IMR-90 (cell line): Measurements from ENCODE around the gene DNAJB8. TPM values are rescaled to one million over a fixed set of nuclear protein-coding genes. Genes with fewer than 3 reads are reported as not detected.

Experiments used
- ATAC-seq: fragments of 200-7000 bp; cut with Tn5 transposase; 2 replicates; pipeline ENCODE4 v1.9.1; 2020; ENCODE audit warnings: low read depth, mild to moderate bottlenecking, moderate library complexity
- BruUV-seq: library from RNA; stranded (reverse); fragments of 400-500 nt; replicated peaks from 2 replicates; lab custom pipeline; 2021; lab: Mats Ljungman, UMichigan
- CTCF ChIA-PET: fragments of 300-600 bp; formaldehyde crosslinking; extraction: SDS; loops from one replicate; lab custom pipeline; 2021; ENCODE audit warnings: antibody characterized with exemption; lab: Yijun Ruan, JAX
- POLR2A ChIA-PET: fragments of 300-600 bp; sonication (Branson Sonifier 250); formaldehyde crosslinking; loops from one replicate; lab custom pipeline; 2022; ENCODE audit warnings: antibody characterized with exemption; ENCODE audit not compliant: unreplicated experiment; lab: Charles Lee
- DNase-seq: peaks from one replicate; pipeline ENCODE4 v3.0.0; 2013
- H2AFZ ChIP-seq: replicated peaks from 2 replicates; pipeline ENCODE3; 2013; ENCODE audit warnings: low read length, mild to moderate bottlenecking; ENCODE audit not compliant: poor library complexity
- H2AK5ac ChIP-seq: 2 replicates; pipeline ENCODE4 v1.6.1; 2013; ENCODE audit warnings: low read depth, low read length, inconsistent platforms
- H2AK9ac ChIP-seq: replicated peaks from 2 replicates; pipeline ENCODE3; 2013; ENCODE audit warnings: mild to moderate bottlenecking, low read depth, low read length, moderate library complexity; ENCODE audit not compliant: poor library complexity
- H2BK120ac ChIP-seq: 2 replicates; pipeline ENCODE4 v1.6.1; 2013; ENCODE audit warnings: low read depth, low read length, inconsistent platforms
- H2BK15ac ChIP-seq: 3 replicates; pipeline ENCODE4 v1.6.1; 2013; ENCODE audit warnings: low read depth, low read length, inconsistent platforms
- H2BK20ac ChIP-seq: 2 replicates; pipeline ENCODE4 v1.6.1; 2013; ENCODE audit warnings: low read depth, mild to moderate bottlenecking, inconsistent platforms, low read length, moderate library complexity
- H2BK5ac ChIP-seq: 2 replicates; pipeline ENCODE4 v1.6.1; 2013; ENCODE audit warnings: mild to moderate bottlenecking, low read depth, low read length, inconsistent platforms; ENCODE audit not compliant: poor library complexity, severe bottlenecking
- H3K14ac ChIP-seq: replicated peaks from 2 replicates; pipeline ENCODE4 v1.6.1; 2013; ENCODE audit warnings: low read depth, low read length, inconsistent platforms
- H3K18ac ChIP-seq: 2 replicates; pipeline ENCODE4 v1.6.1; 2013; ENCODE audit warnings: low read depth, low read length, control low read depth
- H3K23ac ChIP-seq: 2 replicates; pipeline ENCODE4 v1.6.1; 2013; ENCODE audit warnings: low read depth, low read length, inconsistent platforms
- H3K27ac ChIP-seq: 2 replicates; pipeline ENCODE4 v1.5.1; 2013; ENCODE audit warnings: mild to moderate bottlenecking, control low read depth, low read length; ENCODE audit not compliant: insufficient read depth
- H3K27me3 ChIP-seq: 2 replicates; pipeline ENCODE4 v1.6.1; 2013; ENCODE audit warnings: low read length; ENCODE audit not compliant: control insufficient read depth, insufficient read depth
- H3K36me3 ChIP-seq: 2 replicates; pipeline ENCODE4 v1.6.1; 2013; ENCODE audit warnings: low read length, mixed read lengths; ENCODE audit not compliant: control insufficient read depth, insufficient read depth
- H3K4ac ChIP-seq: 2 replicates; pipeline ENCODE4 v1.6.1; 2013; ENCODE audit warnings: low read depth, low read length, inconsistent platforms
- H3K4me1 ChIP-seq: 2 replicates; pipeline ENCODE4 v1.6.1; 2013; ENCODE audit warnings: low read length, mixed read lengths; ENCODE audit not compliant: control insufficient read depth, insufficient read depth
- H3K4me2 ChIP-seq: 2 replicates; pipeline ENCODE4 v1.6.1; 2013; ENCODE audit warnings: low read depth, mild to moderate bottlenecking, control low read depth, low read length, moderate library complexity
- H3K4me3 ChIP-seq: 2 replicates; pipeline ENCODE4 v1.5.1; 2013; ENCODE audit warnings: low read depth, mild to moderate bottlenecking, control low read depth, low read length, moderate library complexity; ENCODE audit not compliant: insufficient read depth
- H3K56ac ChIP-seq: 2 replicates; pipeline ENCODE4 v1.6.1; 2013; ENCODE audit warnings: low read length, inconsistent platforms; ENCODE audit not compliant: insufficient read depth; ENCODE audit errors: extremely low read depth
- H3K79me1 ChIP-seq, 2 experiments: 2 replicates each; pipeline ENCODE4 v1.6.1; 2013; ENCODE audit warnings: low read length in 2 of 2, inconsistent platforms in 1 of 2, low read depth in 1 of 2
- H3K9ac ChIP-seq: 2 replicates; pipeline ENCODE4 v1.6.1; 2013; ENCODE audit warnings: low read depth, low read length, control low read depth
- H3K9me1 ChIP-seq: 2 replicates; pipeline ENCODE4 v1.6.1; 2013; ENCODE audit warnings: low read length, inconsistent platforms; ENCODE audit not compliant: insufficient read depth
- H3K9me3 ChIP-seq: 2 replicates; pipeline ENCODE4 v1.6.1; 2013; ENCODE audit warnings: low read length; ENCODE audit not compliant: control insufficient read depth, insufficient read depth
- H4K20me1 ChIP-seq: 2 replicates; pipeline ENCODE4 v1.6.1; 2013; ENCODE audit warnings: low read length, inconsistent platforms; ENCODE audit not compliant: insufficient read depth
- H4K5ac ChIP-seq: 2 replicates; pipeline ENCODE4 v1.6.1; 2013; ENCODE audit warnings: mild to moderate bottlenecking, low read depth, low read length, control low read depth
- H4K8ac ChIP-seq, 2 experiments: 2 replicates each; pipeline ENCODE4 v1.6.1; 2013; ENCODE audit warnings: low read depth in 2 of 2, low read length in 2 of 2, control low read depth in 1 of 2, inconsistent platforms in 1 of 2
- H4K91ac ChIP-seq: 2 replicates; pipeline ENCODE4 v1.6.1; 2013; ENCODE audit warnings: low read depth, low read length, inconsistent platforms; ENCODE audit not compliant: insufficient read depth
- BHLHE40 ChIP-seq: fragments of 150-350 bp; IDR thresholded peaks from 2 replicates; pipeline ENCODE4 v1.6.1; 2016; ENCODE audit warnings: mild to moderate bottlenecking, low read depth, low read length
- CEBPB ChIP-seq: IDR thresholded peaks from 2 replicates; pipeline ENCODE4 v1.6.1; 2012; ENCODE audit warnings: low read depth, low read length, improper control_type of control experiment
- CHD1 ChIP-seq: IDR thresholded peaks from 2 replicates; pipeline ENCODE4 v1.6.1; 2012; ENCODE audit warnings: low read depth, low read length, improper control_type of control experiment
- CTCF ChIP-seq: conservative IDR thresholded peaks from 2 replicates; pipeline ENCODE4 v1.5.1; 2012; ENCODE audit warnings: mild to moderate bottlenecking, low read depth, low read length, improper control_type of control experiment
- ELK1 ChIP-seq: fragments of 150-350 bp; IDR thresholded peaks from 2 replicates; pipeline ENCODE4 v1.6.1; 2016; ENCODE audit warnings: low read depth, mild to moderate bottlenecking, low read length, moderate library complexity, borderline replicate concordance
- FOS ChIP-seq: fragments of 150-350 bp; IDR thresholded peaks from 2 replicates; pipeline ENCODE4 v1.6.1; 2016; ENCODE audit warnings: low read depth, low read length
- MAFK ChIP-seq: IDR thresholded peaks from 2 replicates; pipeline ENCODE4 v1.6.1; 2012; ENCODE audit warnings: low read depth, low read length, improper control_type of control experiment
- MAZ ChIP-seq: IDR thresholded peaks from 2 replicates; pipeline ENCODE4 v1.6.1; 2012; ENCODE audit warnings: low read depth, mild to moderate bottlenecking, low read length, improper control_type of control experiment, moderate library complexity, borderline replicate concordance
- MXI1 ChIP-seq: IDR thresholded peaks from 2 replicates; pipeline ENCODE4 v1.6.1; 2012; ENCODE audit warnings: low read depth, mild to moderate bottlenecking, low read length, moderate library complexity, borderline replicate concordance
- NFE2L2 ChIP-seq: fragments of 150-350 bp; IDR thresholded peaks from 2 replicates; pipeline ENCODE4 v1.6.1; 2016; ENCODE audit warnings: low read depth, mild to moderate bottlenecking, low read length
- POLR2A ChIP-seq: IDR thresholded peaks from 2 replicates; pipeline ENCODE4 v1.6.1; 2012; ENCODE audit warnings: mild to moderate bottlenecking, low read depth, low read length
- RAD21 ChIP-seq: IDR thresholded peaks from 2 replicates; pipeline ENCODE4 v1.6.1; 2012; ENCODE audit warnings: low read length, improper control_type of control experiment
- RCOR1 ChIP-seq: IDR thresholded peaks from 2 replicates; pipeline ENCODE4 v1.6.1; 2012; ENCODE audit warnings: mild to moderate bottlenecking, low read length, improper control_type of control experiment; ENCODE audit not compliant: insufficient replicate concordance
- RFX5 ChIP-seq: IDR thresholded peaks from 2 replicates; pipeline ENCODE4 v1.8.0; 2012; ENCODE audit warnings: low read depth, mild to moderate bottlenecking, low read length, moderate library complexity
- SMC3 ChIP-seq: fragments of 150-350 bp; IDR thresholded peaks from 2 replicates; pipeline ENCODE4 v1.6.1; 2016; ENCODE audit warnings: low read depth, mild to moderate bottlenecking, antibody characterized with exemption, low read length, moderate library complexity
- USF2 ChIP-seq: fragments of 150-350 bp; IDR thresholded peaks from 2 replicates; pipeline ENCODE4 v1.6.1; 2017; ENCODE audit warnings: mild to moderate bottlenecking, antibody characterized with exemption, low read length, low read depth
- WGBS, 2 experiments: methylation state at CpG; one replicate each; pipeline versions ENCODE4 v1.1.5 to v1.1.7; 2013; ENCODE audit warnings: missing lambda C conversion rate in 2 of 2; ENCODE audit not compliant: insufficient read length in 1 of 2; ENCODE audit errors: extremely low coverage in 2 of 2; 5-methylcytosine and 5-hydroxymethylcytosine counted together
- dilution Hi-C: fragments of 300-500 bp; cut with HindIII; formaldehyde crosslinking; loops from one replicate; pipeline ENCODE4 v1.14.3; 2018; ENCODE audit warnings: low sequenced_read_pairs; ENCODE audit not compliant: unreplicated experiment
- in situ Hi-C: fragments of 300-500 bp; cut with MboI; formaldehyde crosslinking; loops from 3 replicates; pipeline ENCODE4 v1.14.3; 2019; ENCODE audit warnings: low sequenced_read_pairs, inconsistent platforms, mixed read lengths
- intact Hi-C: fragments of 100-400 bp; cut with micrococcal nuclease; formaldehyde crosslinking; loops from 2 replicates; pipeline ENCODE4 v1.10.0; 2022
- polyA plus RNA-seq, 3 experiments: library from polyadenylated mRNA; depleted of rRNA; stranded (reverse); fragments of >200 nt; gene quantifications; 2 replicates each; pipeline ENCODE4 v1.2.3, GENCODE V29; 2012; ENCODE audit warnings: low replicate concordance in 1 of 3
- total RNA-seq: library from RNA; depleted of rRNA; stranded (reverse); fragments of >200 nt; gene quantifications from 2 replicates; pipeline ENCODE4 v1.2.3, GENCODE V29; 2012

DNAJB8 gene
- total and polyA plus RNA-seq, 2 of the 4 experiments (the other 2 are of a cell fraction) = not detected

GRCh38 chr3:128434524-128434923, 32.2 kb downstream of the DNAJB8 start:
- CTCF ChIA-PET = interaction anchor here (0.8 to 1.1 kb wide), 2 partner anchors 9 to 63 kb away, joined by 3 to 4 read pairs; no protein-coding TSS in a partner anchor
- H2AK9ac ChIP-seq = no peak overlapping the region
- in situ Hi-C loops = loop anchor here (5.0 kb wide), 1 partner anchor 68 kb away; no protein-coding TSS in a partner anchor
- H3K79me1 ChIP-seq = no peaks in the 10 kb centered on the region
- no peak overlapping the region for H3K4me2 ChIP-seq
- TF ChIP-seq NFE2L2 = no peak
- TF ChIP-seq BHLHE40 = no peak
- TF ChIP-seq MAFK = no peak
- no peak for TF ChIP-seq RFX5
- TF ChIP-seq SMC3 = no peak
- no peak for TF ChIP-seq RCOR1
- TF ChIP-seq FOS = no peak
- TF ChIP-seq CTCF = no peak
- TF ChIP-seq CHD1 = no peak
- no peak for TF ChIP-seq RAD21
- TF ChIP-seq USF2 = no peak
- TF ChIP-seq MXI1 = no peak
- TF ChIP-seq CEBPB = no peak
- TF ChIP-seq MAZ = no peak
- TF ChIP-seq POLR2A = no peak
- TF ChIP-seq ELK1 = no peak
- H4K8ac ChIP-seq = no peak overlapping the region
- no peak overlapping the region for H3K14ac ChIP-seq
- no TSS peak for BruUV-seq
- H2AK5ac ChIP-seq = no peak overlapping the region
- POLR2A ChIA-PET = no interaction called here
- no peaks in the 10 kb centered on the region; the same call in 1 of the 2 replicates for H4K20me1 ChIP-seq
- H3K27me3 ChIP-seq = peaks cover 73% of the 10 kb centered on the region
- H3K18ac ChIP-seq = no peak overlapping the region
- H2BK20ac ChIP-seq = no peak overlapping the region
- no peak overlapping the region for H2BK5ac ChIP-seq
- no peak overlapping the region for H3K27ac ChIP-seq
- no peak overlapping the region for H3K56ac ChIP-seq
- ATAC-seq (no peak), DNase-seq (no peak)
- H2BK15ac ChIP-seq = no peak overlapping the region
- H2AFZ ChIP-seq = no peak overlapping the region
- no peak overlapping the region for H3K23ac ChIP-seq
- no peak overlapping the region for H3K4ac ChIP-seq
- no peak overlapping the region for H3K9ac ChIP-seq
- no peak overlapping the region for H2BK120ac ChIP-seq
- H3K9me3 ChIP-seq = peaks cover 3% of the 10 kb centered on the region; the same call in 1 of the 2 replicates
- intact Hi-C loops = no loop called here
- no peaks in the 10 kb centered on the region for H3K9me1 ChIP-seq
- peaks cover 2% of the 10 kb centered on the region; the same call in 1 of the 2 replicates for H3K4me1 ChIP-seq
- H4K91ac ChIP-seq = no peak overlapping the region
- H4K5ac ChIP-seq = no peak overlapping the region
- dilution Hi-C loops = no loop called here
- H3K36me3 ChIP-seq = no peaks in the 10 kb centered on the region
- no peak overlapping the region for H3K4me3 ChIP-seq
- WGBS, 2 experiments = 100% methylated on average over 1 of the region's 2 CpGs; no CpG with 5 or more reads in 1 of the 2 experiments
